ENCODE data around the gene ANKMY1. TPM values are rescaled to one million over a fixed set of nuclear protein-coding genes. Genes with fewer than 3 reads are reported as not detected.

Gene ANKMY1
- total RNA-seq, 1 experiment from 2014 or later, result 28.3 TPM

GRCh38 chr2:240603081-240603835 lies 45.5 kb upstream of the ANKMY1 start:
- Histone ChIP-seq H3K27ac (ENCODE audit: low read depth, low read length) (no peak overlapping the region), H3K9ac (ENCODE audit: low read length) (no peak overlapping the region), H3K4me1 (ENCODE audit: control insufficient read depth in 1 of 2, insufficient read depth in 2 of 2, low read length in 2 of 2) (peaks cover 8 to 25% of the 10 kb centered on the region in 2 experiments; a peak in 3 of 4 replicates), H3K4me3 (replicated peaks in 1 of 2; ENCODE audit: low read depth in 1 of 2, low read length in 2 of 2) (no peak overlapping the region), H3K9me2 (ENCODE audit: insufficient read depth) (no peaks in the 10 kb centered on the region), H3K9me3 (ENCODE audit: control insufficient read depth in 1 of 2, insufficient read depth in 1 of 2, low read depth in 1 of 2, low read length in 2 of 2) (no peaks in the 10 kb centered on the region), H2AFZ (ENCODE audit: low read depth, low read length, poor library complexity, severe bottlenecking) (no peak overlapping the region), H3K36me3 (ENCODE audit: control insufficient read depth in 1 of 2, insufficient read depth in 2 of 2, low read length in 2 of 2) (no peaks in the 10 kb centered on the region), H3K79me2 (ENCODE audit: insufficient read depth, low read length) (no peaks in the 10 kb centered on the region), H3K27me3 (ENCODE audit: insufficient read depth, low read length) (no peaks in the 10 kb centered on the region), H4K20me1 (ENCODE audit: insufficient read depth) (no peaks in the 10 kb centered on the region), H3K4me2 (ENCODE audit: low read length) (no peak overlapping the region)
- ATAC-seq (no peak), DNase-seq (ENCODE audit: low read depth, low spot score) (no peak)
- CTCF ChIA-PET, result interaction anchor here (1.2 to 1.5 kb wide), 2 partner anchors 10 to 237 kb away, joined by 4 read pairs; no protein-coding TSS in a partner anchor
- POLR2A ChIA-PET, result no interaction called here
- BruUV-seq (replicated peaks), result no TSS peak
- intact Hi-C loops (cut with micrococcal nuclease), result no loop called here
- RAD21 ChIA-PET (ENCODE audit: low non-redundant PET in 1 of 2, low total read pairs in 2 of 2, uncharacterized antibody in 2 of 2, unreplicated experiment in 2 of 2), result no interaction called here
- TF ChIP-seq ZFX (IDR thresholded peaks at IDR 0.05) (no peak), TCF7L2 (IDR thresholded peaks at IDR 0.05; ENCODE audit: borderline replicate concordance, extremely low read depth, insufficient read depth, insufficient read length) (no peak), ATF3 (IDR thresholded peaks at IDR 0.05) (no peak), EZH2phosphoT487 (IDR thresholded peaks at IDR 0.05; ENCODE audit: borderline replicate concordance) (no peak), POLR2A (IDR thresholded peaks at IDR 0.05; ENCODE audit: borderline replicate concordance, extremely low read depth, insufficient read depth, insufficient read length) (no peak), FOSL1 (IDR thresholded peaks at IDR 0.05; ENCODE audit: low read depth) (no peak), JUND (IDR thresholded peaks at IDR 0.05) (no peak), EZH2 (IDR thresholded peaks at IDR 0.05) (no peak), RAD21 (IDR thresholded peaks at IDR 0.05; ENCODE audit: low read depth) (no peak), CBX3 (IDR thresholded peaks at IDR 0.05; ENCODE audit: low read depth) (no peak), ZBTB33 (IDR thresholded peaks at IDR 0.05; ENCODE audit: extremely low read depth, insufficient replicate concordance, low read length) (no peak), YY1 (IDR thresholded peaks at IDR 0.05; ENCODE audit: extremely low read depth, insufficient replicate concordance, low read depth, low read length) (no peak), SIN3A (IDR thresholded peaks at IDR 0.05; ENCODE audit: low read depth) (no peak), MAX (IDR thresholded peaks at IDR 0.05) (no peak), EGR1 (IDR thresholded peaks at IDR 0.05; ENCODE audit: low read depth) (no peak), CEBPB (IDR thresholded peaks at IDR 0.05; ENCODE audit: low read depth) (no peak), SP1 (IDR thresholded peaks at IDR 0.05; ENCODE audit: low read depth) (no peak), ELF1 (IDR thresholded peaks at IDR 0.05; ENCODE audit: borderline replicate concordance, low read depth) (no peak)

Measured in HCT116 (cell line).